NT2/D1 (cell line): Measurements from ENCODE around the gene GREB1.

Experiments used
- DNase-seq: peaks from one replicate; pipeline ENCODE4 v3.0.0-alpha.2; 2011; ENCODE audit warnings: low read depth, low spot score
- H3K27me3 ChIP-seq: 2 replicates; pipeline ENCODE4 v1.6.0; 2011; ENCODE audit warnings: mild to moderate bottlenecking; ENCODE audit not compliant: insufficient read length, insufficient read depth
- H3K36me3 ChIP-seq: 2 replicates; pipeline ENCODE4 v1.6.1; 2011; ENCODE audit warnings: mild to moderate bottlenecking, low read length, mixed read lengths; ENCODE audit not compliant: insufficient read depth, insufficient read length
- H3K4me1 ChIP-seq: 2 replicates; pipeline ENCODE4 v1.5.1; 2011; ENCODE audit not compliant: insufficient read depth, insufficient read length
- H3K4me3 ChIP-seq: 2 replicates; pipeline ENCODE4 v1.5.1; 2011; ENCODE audit warnings: low read depth; ENCODE audit not compliant: insufficient read length
- H3K9ac ChIP-seq: 2 replicates; pipeline ENCODE4 v1.6.0; 2011; ENCODE audit warnings: low read depth; ENCODE audit not compliant: insufficient read length
- H3K9me3 ChIP-seq: 2 replicates; pipeline ENCODE4 v1.5.1; 2011; ENCODE audit warnings: mild to moderate bottlenecking, low read length; ENCODE audit not compliant: insufficient read depth
- SUZ12 ChIP-seq: IDR thresholded peaks from 2 replicates; pipeline ENCODE4 v1.6.1; 2011; ENCODE audit not compliant: insufficient read length, insufficient read depth; ENCODE audit errors: extremely low read depth
- YY1 ChIP-seq: IDR thresholded peaks from 2 replicates; pipeline ENCODE4 v1.6.1; 2011; ENCODE audit not compliant: insufficient read length, insufficient read depth
- ZNF274 ChIP-seq: IDR thresholded peaks from 2 replicates; pipeline ENCODE4 v1.6.1; 2011; ENCODE audit warnings: mild to moderate bottlenecking, low read depth, low read length

The GREB1 gene

DNA sequence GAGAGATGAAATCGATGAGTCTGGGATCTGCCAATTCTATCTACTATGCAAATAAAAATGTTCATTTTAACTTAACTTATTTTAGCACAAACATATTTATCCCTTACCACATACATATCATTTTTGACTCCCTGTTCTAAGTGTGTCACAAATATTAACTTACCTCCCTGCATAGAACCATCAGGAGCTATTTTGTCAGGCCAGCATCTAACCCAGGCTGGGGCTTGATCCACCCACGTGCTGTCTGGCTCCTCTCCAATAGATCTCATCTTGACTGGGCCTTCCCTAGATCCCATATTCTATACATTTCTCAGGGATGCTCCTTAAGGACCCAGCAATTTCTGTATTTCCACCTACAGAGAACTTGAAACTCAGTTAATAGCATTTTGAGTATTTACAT, 115.2 kb downstream of the GREB1 start:
- TF ChIP-seq YY1: no peak
- TF ChIP-seq ZNF274: no peak
- no peak for TF ChIP-seq SUZ12
- Histone ChIP-seq H3K27me3 (no peaks in the 10 kb centered on the region), H3K4me1 (no peaks in the 10 kb centered on the region), H3K9ac (no peak overlapping the region), H3K9me3 (no peaks in the 10 kb centered on the region), H3K36me3 (peaks cover 2% of the 10 kb centered on the region), H3K4me3 (no peak overlapping the region)
- DNase-seq: no peak

DNA sequence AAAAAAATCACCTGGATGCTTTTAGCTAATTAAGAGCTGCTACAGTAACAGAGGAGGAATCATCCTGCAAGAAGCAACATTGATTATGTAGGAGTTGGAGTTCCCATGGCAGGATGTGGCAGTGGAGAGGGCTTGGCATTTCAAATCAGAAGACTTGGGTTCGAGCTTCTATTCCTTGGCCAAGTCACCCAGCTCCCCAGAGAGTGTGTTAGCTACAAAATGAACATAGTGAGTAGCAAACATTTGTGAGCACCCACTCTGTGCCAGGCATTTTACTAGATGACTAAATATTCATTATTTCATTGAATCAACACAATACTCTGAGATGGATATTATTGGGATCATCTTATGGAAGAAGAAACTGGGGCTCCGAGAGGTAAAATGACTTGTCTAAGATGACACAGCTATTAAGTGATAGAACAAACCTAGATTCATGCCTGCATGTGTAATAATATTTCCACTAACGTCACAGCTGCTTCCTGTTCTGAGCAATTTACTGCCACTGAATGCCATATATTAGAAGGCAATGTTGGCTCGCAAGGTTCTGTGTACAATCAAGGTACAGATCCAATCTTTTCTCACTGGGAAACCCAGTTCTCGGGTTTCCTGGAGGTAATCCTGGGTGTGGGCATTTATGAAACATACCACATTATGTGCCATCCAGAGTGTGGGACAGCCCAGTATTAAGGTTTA, 118.2 kb downstream of the GREB1 start:
- Histone ChIP-seq H3K36me3 (no peaks in the 10 kb centered on the region), H3K9ac (no peak overlapping the region), H3K9me3 (no peaks in the 10 kb centered on the region), H3K4me1 (no peaks in the 10 kb centered on the region), H3K27me3 (no peaks in the 10 kb centered on the region), H3K4me3 (no peak overlapping the region)
- TF ChIP-seq YY1 (no peak), SUZ12 (no peak), ZNF274 (no peak)
- no peak for DNase-seq

GRCh38 chr2:11652553-11652952, 118.7 kb downstream of the GREB1 start:
- TF ChIP-seq YY1: no peak
- TF ChIP-seq ZNF274: no peak
- no peak for TF ChIP-seq SUZ12

DNA sequence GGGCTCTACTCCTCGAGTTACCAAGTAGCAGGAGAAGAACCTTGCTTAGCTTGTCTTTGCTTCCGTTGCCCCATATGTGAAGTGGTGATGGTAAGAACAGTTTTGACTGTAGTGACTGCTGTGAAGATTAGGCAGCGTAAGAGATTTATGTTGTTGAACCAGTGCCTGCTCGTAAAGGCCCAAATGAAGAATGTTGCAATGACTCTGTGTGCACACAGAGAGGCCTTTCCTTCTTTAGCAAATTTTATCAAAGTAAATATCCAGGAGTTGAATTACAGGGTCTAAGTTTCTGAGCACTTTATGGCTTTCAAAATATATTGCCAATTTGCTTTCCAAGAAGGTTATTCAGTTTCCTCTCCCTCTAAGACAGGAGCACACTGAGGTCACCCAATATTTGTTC, 121.7 kb downstream of the GREB1 start:
- no peak for DNase-seq
- Histone ChIP-seq H3K4me1 (no peaks in the 10 kb centered on the region), H3K9ac (no peak overlapping the region), H3K27me3 (no peaks in the 10 kb centered on the region), H3K4me3 (no peak overlapping the region), H3K9me3 (no peaks in the 10 kb centered on the region), H3K36me3 (no peaks in the 10 kb centered on the region)
- TF ChIP-seq SUZ12 (no peak), ZNF274 (no peak), YY1 (no peak)

More at GRCh38 chr2:11652553-11652952, 118.7 kb downstream of the GREB1 start:
- DNase-seq: no peak
- H3K4me1 ChIP-seq: no peaks in the 10 kb centered on the region
- H3K4me3 ChIP-seq: no peak overlapping the region
- no peak overlapping the region for H3K9ac ChIP-seq
- H3K9me3 ChIP-seq: no peaks in the 10 kb centered on the region
- no peaks in the 10 kb centered on the region for H3K27me3 ChIP-seq
- no peaks in the 10 kb centered on the region for H3K36me3 ChIP-seq

GRCh38 chr2:11656252-11656651, 122.4 kb downstream of the GREB1 start:
- Histone ChIP-seq H3K4me1 (no peaks in the 10 kb centered on the region), H3K27me3 (no peaks in the 10 kb centered on the region), H3K9ac (no peak overlapping the region), H3K36me3 (no peaks in the 10 kb centered on the region), H3K9me3 (no peaks in the 10 kb centered on the region), H3K4me3 (no peak overlapping the region)
- TF ChIP-seq YY1: no peak
- no peak for TF ChIP-seq SUZ12
- no peak for TF ChIP-seq ZNF274
- DNase-seq: no peak

DNA sequence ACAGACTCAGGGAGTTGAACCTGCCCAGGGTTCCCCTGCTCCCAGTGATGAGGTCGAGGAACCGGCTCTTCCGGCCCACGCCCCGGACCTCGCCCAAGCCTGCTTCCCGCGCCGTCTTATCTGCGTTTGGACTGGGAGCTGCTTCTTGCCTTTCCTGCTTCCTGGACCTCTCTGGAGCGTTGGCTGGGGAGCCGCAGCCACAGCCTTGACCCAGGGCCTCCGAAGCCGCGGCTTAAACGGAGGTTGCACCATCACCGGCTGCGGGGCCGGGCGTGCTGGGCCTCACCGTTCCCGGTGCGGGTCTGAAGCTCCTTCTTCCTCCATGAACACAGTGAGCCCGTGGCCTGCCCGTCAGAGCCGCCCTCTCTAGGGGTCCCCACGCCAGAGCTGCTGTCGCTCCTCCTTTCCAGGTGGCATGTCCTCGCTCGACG, 122.8 kb downstream of the GREB1 start:
- H3K9ac ChIP-seq: no peak overlapping the region
- H3K27me3 ChIP-seq: no peaks in the 10 kb centered on the region
- no peaks in the 10 kb centered on the region for H3K36me3 ChIP-seq
- H3K4me3 ChIP-seq: no peak overlapping the region
- no peaks in the 10 kb centered on the region for H3K4me1 ChIP-seq
- H3K9me3 ChIP-seq: no peaks in the 10 kb centered on the region
- no peak for DNase-seq
- TF ChIP-seq ZNF274: no peak
- no peak for TF ChIP-seq YY1
- TF ChIP-seq SUZ12: no peak

GRCh38 chr2:11657195-11657594, 123.3 kb downstream of the GREB1 start:
- Histone ChIP-seq H3K9me3 (no peaks in the 10 kb centered on the region; the same call in 1 of the 2 replicates), H3K4me1 (no peaks in the 10 kb centered on the region), H3K36me3 (no peaks in the 10 kb centered on the region), H3K27me3 (no peaks in the 10 kb centered on the region), H3K9ac (no peak overlapping the region), H3K4me3 (no peak overlapping the region)
- no peak for DNase-seq
- TF ChIP-seq SUZ12 (no peak), ZNF274 (no peak), YY1 (no peak)
